ENCODE data around the gene MAMLD1.

The MAMLD1 gene

GRCh38 chrX:150329282-150329681, 33.8 kb upstream of the MAMLD1 start:
- Histone ChIP-seq H3K27me3 (ENCODE audit: insufficient read depth, low read depth) (no peaks in the 10 kb centered on the region), H3K9ac (no peak overlapping the region), H3K79me2 (ENCODE audit: insufficient read depth, low read depth) (no peaks in the 10 kb centered on the region), H3K4me2 (no peak overlapping the region), H3K27ac (no peak overlapping the region), H3K36me3 (ENCODE audit: insufficient read depth) (no peaks in the 10 kb centered on the region), H2AFZ (ENCODE audit: low read depth) (no peak overlapping the region), H3K4me3 (IDR thresholded peaks at IDR 0.05; ENCODE audit: insufficient read depth, low read depth, low read length) (no peak overlapping the region), H3K4me1 (ENCODE audit: low read depth, poor library complexity, severe bottlenecking) (no peaks in the 10 kb centered on the region), H4K20me1 (ENCODE audit: insufficient read depth) (no peaks in the 10 kb centered on the region)
- no peak for TF ChIP-seq CTCF (conservative IDR thresholded peaks at IDR 0.05; ENCODE audit: low read depth, low read length)

GRCh38 chrX:150329868-150330267, 33.2 kb upstream of the MAMLD1 start:
- TF ChIP-seq CTCF (conservative IDR thresholded peaks at IDR 0.05; ENCODE audit: low read depth, low read length), result no peak
- H3K9ac ChIP-seq, result no peak overlapping the region
- H3K27ac ChIP-seq, result no peak overlapping the region
- no peaks in the 10 kb centered on the region for H3K27me3 ChIP-seq (ENCODE audit: insufficient read depth, low read depth)
- H2AFZ ChIP-seq (ENCODE audit: low read depth), result no peak overlapping the region
- H3K36me3 ChIP-seq (ENCODE audit: insufficient read depth), result no peaks in the 10 kb centered on the region
- no peak overlapping the region for H3K4me2 ChIP-seq
- H4K20me1 ChIP-seq (ENCODE audit: insufficient read depth), result no peaks in the 10 kb centered on the region
- no peaks in the 10 kb centered on the region for H3K4me1 ChIP-seq (ENCODE audit: low read depth, poor library complexity, severe bottlenecking)
- no peak overlapping the region for H3K4me3 ChIP-seq (IDR thresholded peaks at IDR 0.05; ENCODE audit: insufficient read depth, low read depth, low read length)
- H3K79me2 ChIP-seq (ENCODE audit: insufficient read depth, low read depth), result no peaks in the 10 kb centered on the region

DNA sequence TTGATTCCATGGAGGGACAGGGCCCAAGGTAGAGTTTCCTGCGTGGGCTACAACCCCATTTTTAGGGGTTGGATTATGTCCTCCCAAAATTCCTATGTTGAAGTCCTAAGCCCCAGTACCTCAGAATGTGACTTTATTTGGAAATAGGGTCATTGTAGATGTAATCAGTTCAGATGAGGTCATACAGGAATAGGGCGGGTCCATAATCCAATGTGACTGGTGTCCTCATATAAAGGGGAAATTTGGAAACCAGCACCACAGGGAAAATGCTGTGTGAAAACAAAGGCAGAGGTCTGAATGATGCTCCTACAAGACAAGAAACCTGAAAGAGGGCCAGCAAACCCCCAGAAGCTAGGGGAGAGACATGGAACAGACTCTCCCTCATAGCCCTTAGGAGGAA, 31.1 kb upstream of the MAMLD1 start:
- no peak for TF ChIP-seq CTCF (conservative IDR thresholded peaks at IDR 0.05; ENCODE audit: low read depth, low read length)
- Histone ChIP-seq H3K27ac (no peak overlapping the region), H3K79me2 (ENCODE audit: insufficient read depth, low read depth) (no peaks in the 10 kb centered on the region), H3K4me1 (ENCODE audit: low read depth, poor library complexity, severe bottlenecking) (no peaks in the 10 kb centered on the region), H3K4me3 (IDR thresholded peaks at IDR 0.05; ENCODE audit: insufficient read depth, low read depth, low read length) (no peak overlapping the region), H3K36me3 (ENCODE audit: insufficient read depth) (no peaks in the 10 kb centered on the region), H4K20me1 (ENCODE audit: insufficient read depth) (no peaks in the 10 kb centered on the region), H3K27me3 (ENCODE audit: insufficient read depth, low read depth) (no peaks in the 10 kb centered on the region), H3K9ac (no peak overlapping the region), H3K4me2 (no peak overlapping the region), H2AFZ (ENCODE audit: low read depth) (no peak overlapping the region)

DNA sequence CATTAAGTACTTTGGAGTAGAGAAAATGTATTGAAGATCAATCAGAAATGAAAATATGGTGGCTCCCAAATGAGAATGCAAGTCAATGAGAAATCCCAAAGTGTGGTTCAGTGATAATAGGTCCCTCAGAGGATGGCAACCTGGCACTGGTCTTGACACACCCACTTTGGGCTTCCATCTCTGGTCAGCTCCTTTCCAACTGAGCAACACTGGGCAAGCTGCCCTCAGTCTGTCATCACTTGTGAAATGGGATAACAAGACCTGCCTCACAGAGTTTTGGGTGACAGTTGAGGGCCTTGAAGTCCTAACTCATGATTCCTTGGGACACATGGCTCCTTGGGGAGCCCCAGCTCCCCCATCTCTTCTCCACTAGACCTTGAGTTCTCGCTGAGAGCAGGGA, 29.0 kb upstream of the MAMLD1 start:
- H3K4me3 ChIP-seq (IDR thresholded peaks at IDR 0.05; ENCODE audit: insufficient read depth, low read depth, low read length), result no peak overlapping the region

More for the DNA sequence above, 29.0 kb upstream of the MAMLD1 start:
- H3K9ac ChIP-seq, result no peak overlapping the region
- H3K27me3 ChIP-seq (ENCODE audit: insufficient read depth, low read depth), result no peaks in the 10 kb centered on the region
- H3K4me1 ChIP-seq (ENCODE audit: low read depth, poor library complexity, severe bottlenecking), result no peaks in the 10 kb centered on the region
- H3K27ac ChIP-seq, result no peak overlapping the region
- H3K36me3 ChIP-seq (ENCODE audit: insufficient read depth), result no peaks in the 10 kb centered on the region
- no peaks in the 10 kb centered on the region for H4K20me1 ChIP-seq (ENCODE audit: insufficient read depth)
- H2AFZ ChIP-seq (ENCODE audit: low read depth), result no peak overlapping the region
- no peaks in the 10 kb centered on the region for H3K79me2 ChIP-seq (ENCODE audit: insufficient read depth, low read depth)
- no peak for TF ChIP-seq CTCF (conservative IDR thresholded peaks at IDR 0.05; ENCODE audit: low read depth, low read length)
- no peak overlapping the region for H3K4me2 ChIP-seq
